ENCODE measurements around the gene SHISA2. TPM values are rescaled to one million over a fixed set of nuclear protein-coding genes. Genes with fewer than 3 reads are reported as not detected.
A peak's percentile ranks its signal among the peaks of the same experiment; 100 is the strongest.
"Not testable (repeated sequence)": the region's sequence is repeated elsewhere in the genome, so short reads cannot be mapped to it uniquely, and the experiment has no call there.

Gene SHISA2
- total RNA-seq, 4 donors from 2014 or later: not detected

GRCh38 chr13:26075498-26075897 lies 23.7 kb upstream of the SHISA2 start:
- Histone ChIP-seq H3K4me3 (no peak overlapping the region), H3K27me3 (peaks cover 29% of the 10 kb centered on the region), H3K27ac (no peak overlapping the region), H3K36me3 (no peaks in the 10 kb centered on the region), H3K9me3 (no peaks in the 10 kb centered on the region), H3K4me1 (no peaks in the 10 kb centered on the region)
- intact Hi-C loops (cut with DNase I; ENCODE audit: low total_unique reads) (no loop called here), in situ Hi-C loops (cut with MboI; ENCODE audit: low pct_ligation_motif_present in 1 of 4, low pct_unique_long_range_greater_than_20kb in 1 of 4, low sequenced_read_pairs in 3 of 4) (no loop called here)
- TF ChIP-seq CTCF (IDR thresholded peaks at IDR 0.05): no peak
- 57% methylated on average over 6 of the region's 6 CpGs; no CpG with 5 or more reads in 1 of the 2 donors for WGBS, 2 donors (ENCODE audit: low coverage in 1 of 2)
- no peak for DNase-seq

- no peak overlapping the region for H3K4me3 ChIP-seq
- no peak overlapping the region for H3K27ac ChIP-seq
- TF ChIP-seq POLR2A (IDR thresholded peaks at IDR 0.05): no peak
- TF ChIP-seq EP300 (IDR thresholded peaks at IDR 0.05; ENCODE audit: low read depth): no peak
- TF ChIP-seq POLR2AphosphoS5 (IDR thresholded peaks at IDR 0.05): no peak
- TF ChIP-seq CTCF (IDR thresholded peaks at IDR 0.05): no peak
- in situ Hi-C loops (cut with MboI; ENCODE audit: low pct_ligation_motif_present in 1 of 4, low pct_unique_long_range_greater_than_20kb in 1 of 4, low sequenced_read_pairs in 3 of 4): no loop called here
- 40 to 41% methylated on average over 1 to 16 of the region's 16 CpGs for WGBS, 2 donors (ENCODE audit: low coverage in 1 of 2)
- no peaks in the 10 kb centered on the region for H3K4me1 ChIP-seq
- peaks cover 29% of the 10 kb centered on the region for H3K27me3 ChIP-seq
- H3K36me3 ChIP-seq: no peaks in the 10 kb centered on the region
- H3K9me3 ChIP-seq: no peaks in the 10 kb centered on the region
- intact Hi-C loops (cut with DNase I; ENCODE audit: low total_unique reads): loop anchor here (5.0 kb wide), 1 partner anchor 502 kb away; no protein-coding TSS in a partner anchor
- DNase-seq: no peak
Measured at GRCh38 chr13:26074706-26075105, 22.9 kb upstream of the SHISA2 start.

- peak in 2 of 5 experiments; percentile 33 to 50 for TF ChIP-seq CTCF (IDR thresholded peaks at IDR 0.05)
- H3K36me3 ChIP-seq; DNase-seq; H3K27ac ChIP-seq; H3K4me1 ChIP-seq; H3K4me3 ChIP-seq; H3K9me3 ChIP-seq; in situ Hi-C loops (cut with MboI; ENCODE audit: low pct_ligation_motif_present in 1 of 4, low pct_unique_long_range_greater_than_20kb in 1 of 4, low sequenced_read_pairs in 3 of 4): not testable (repeated sequence)
- 11 to 25% methylated on average over 2 to 5 of the region's 7 CpGs for WGBS, 2 donors (ENCODE audit: low coverage in 1 of 2)
- intact Hi-C loops (cut with DNase I; ENCODE audit: low total_unique reads): loop anchor here (5.0 kb wide), 1 partner anchor 500 kb away; no protein-coding TSS in a partner anchor
- H3K27me3 ChIP-seq: peaks cover 29% of the 10 kb centered on the region
Measured at GRCh38 chr13:26072335-26072734, 20.5 kb upstream of the SHISA2 start.

- Histone ChIP-seq H3K4me3 (no peak overlapping the region), H3K27ac (no peak overlapping the region), H3K9me3 (no peaks in the 10 kb centered on the region), H3K27me3 (peaks cover 29% of the 10 kb centered on the region), H3K36me3 (no peaks in the 10 kb centered on the region), H3K4me1 (no peaks in the 10 kb centered on the region)
- in situ Hi-C loops (cut with MboI; ENCODE audit: low pct_ligation_motif_present in 1 of 4, low pct_unique_long_range_greater_than_20kb in 1 of 4, low sequenced_read_pairs in 3 of 4): no loop called here
- intact Hi-C loops (cut with DNase I; ENCODE audit: low total_unique reads): loop anchor here (5.0 kb wide), 1 partner anchor 499 kb away; no protein-coding TSS in a partner anchor
- TF ChIP-seq EP300 (IDR thresholded peaks at IDR 0.05; ENCODE audit: low read depth): no peak
- no peak for TF ChIP-seq POLR2AphosphoS5 (IDR thresholded peaks at IDR 0.05)
- TF ChIP-seq CTCF (IDR thresholded peaks at IDR 0.05): no peak
- TF ChIP-seq POLR2A (IDR thresholded peaks at IDR 0.05): no peak
- 76 to 81% methylated on average over 2 of the region's 2 CpGs for WGBS, 2 donors (ENCODE audit: low coverage in 1 of 2)
- no peak for DNase-seq
Measured at GRCh38 chr13:26071691-26072090, 19.9 kb upstream of the SHISA2 start.

- H3K4me1 ChIP-seq, DNase-seq, H3K9me3 ChIP-seq, H3K4me3 ChIP-seq, H3K27ac ChIP-seq, H3K36me3 ChIP-seq: not testable (repeated sequence)
- H3K27me3 ChIP-seq: peaks cover 17% of the 10 kb centered on the region
- intact Hi-C loops (cut with DNase I; ENCODE audit: low total_unique reads): loop anchor here (5.0 kb wide), 1 partner anchor 497 kb away; no protein-coding TSS in a partner anchor
- in situ Hi-C loops (cut with MboI; ENCODE audit: low pct_ligation_motif_present in 1 of 4, low pct_unique_long_range_greater_than_20kb in 1 of 4, low sequenced_read_pairs in 3 of 4): loop anchor here in 2 of 4 donors (10.0 kb wide), 2 partner anchors 235 to 495 kb away; no protein-coding TSS in a partner anchor
- WGBS, 2 donors (ENCODE audit: low coverage in 1 of 2): 78 to 79% methylated on average over 4 to 8 of the region's 8 CpGs
Measured at GRCh38 chr13:26069642-26070041, 17.8 kb upstream of the SHISA2 start.

GRCh38 chr13:26068372-26068771 lies 16.6 kb upstream of the SHISA2 start:
- intact Hi-C loops (cut with DNase I; ENCODE audit: low total_unique reads): not testable (repeated sequence)
- in situ Hi-C loops (cut with MboI; ENCODE audit: low pct_ligation_motif_present in 1 of 4, low pct_unique_long_range_greater_than_20kb in 1 of 4, low sequenced_read_pairs in 3 of 4): loop anchor here in 2 of 4 donors (10.0 kb wide), 2 partner anchors 234 to 494 kb away; no protein-coding TSS in a partner anchor
- WGBS, 2 donors (ENCODE audit: low coverage in 1 of 2): 94% methylated on average over 2 of the region's 2 CpGs; no CpG with 5 or more reads in 1 of the 2 donors

More at GRCh38 chr13:26068372-26068771, 16.6 kb upstream of the SHISA2 start:
- not testable (repeated sequence) for H3K9me3 ChIP-seq, H3K4me1 ChIP-seq, H3K4me3 ChIP-seq, H3K36me3 ChIP-seq, DNase-seq, H3K27ac ChIP-seq
- peaks cover 12% of the 10 kb centered on the region for H3K27me3 ChIP-seq

All from transverse colon (tissue), 4 donors.